ENCODE measurements around the gene CHCHD6. TPM values are rescaled to one million over a fixed set of nuclear protein-coding genes. Genes with fewer than 3 reads are reported as not detected.

CHCHD6 gene
- total RNA-seq, 1 donor from 2014 or later = 30.2 TPM

GRCh38 chr3:126972866-126973265 lies 268.8 kb downstream of the CHCHD6 start:
- Mint-ChIP-seq H3K9me3 (ENCODE audit: low read depth) (peaks cover 15% of the 10 kb centered on the region), H3K27ac (no peak overlapping the region), H3K4me3 (ENCODE audit: low read depth) (no peak overlapping the region), H3K4me1 (ENCODE audit: low read depth) (peaks cover 6% of the 10 kb centered on the region), H3K27me3 (no peaks in the 10 kb centered on the region), H3K36me3 (ENCODE audit: insufficient read depth) (peaks cover 5% of the 10 kb centered on the region)
- DNase-seq (ENCODE audit: low spot score, unreplicated experiment) = no peak
- no peak for TF ChIP-seq CTCF (IDR thresholded peaks at IDR 0.05; ENCODE audit: unreplicated experiment)

GRCh38 chr3:126973814-126974213 lies 269.8 kb downstream of the CHCHD6 start:
- Mint-ChIP-seq H3K27me3 (peaks cover 4% of the 10 kb centered on the region), H3K9me3 (ENCODE audit: low read depth) (peaks cover 15% of the 10 kb centered on the region), H3K36me3 (ENCODE audit: insufficient read depth) (peaks cover 5% of the 10 kb centered on the region), H3K4me3 (ENCODE audit: low read depth) (no peak overlapping the region), H3K27ac (peak overlapping the region; percentile 37), H3K4me1 (ENCODE audit: low read depth) (peaks cover 5% of the 10 kb centered on the region)
- no peak for TF ChIP-seq CTCF (IDR thresholded peaks at IDR 0.05; ENCODE audit: unreplicated experiment)
- no peak for DNase-seq (ENCODE audit: low spot score, unreplicated experiment)

DNA sequence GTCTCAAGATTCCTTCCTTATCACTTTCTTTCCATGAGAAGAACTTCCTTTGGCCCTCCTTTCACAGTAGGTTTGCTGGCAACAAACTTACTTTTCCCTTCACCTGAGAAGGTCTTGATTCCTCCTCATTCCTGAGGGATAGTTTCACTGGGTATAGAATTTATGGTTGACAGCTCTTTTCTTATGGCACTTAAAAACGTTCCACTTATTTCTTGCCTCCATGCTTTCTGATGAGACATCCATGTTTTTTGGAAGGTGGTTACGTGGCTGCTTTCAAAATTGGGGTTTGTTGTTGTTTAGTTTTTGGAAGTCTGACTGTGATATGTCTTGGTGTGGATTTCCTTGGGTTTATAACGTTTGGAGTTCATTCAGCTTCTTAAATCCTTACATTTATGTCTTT lies 270.7 kb downstream of the CHCHD6 start:
- TF ChIP-seq CTCF (IDR thresholded peaks at IDR 0.05; ENCODE audit: unreplicated experiment) = no peak
- peaks cover 15% of the 10 kb centered on the region for H3K9me3 Mint-ChIP-seq (ENCODE audit: low read depth)
- H3K4me3 Mint-ChIP-seq (ENCODE audit: low read depth) = no peak overlapping the region
- peaks cover 9% of the 10 kb centered on the region for H3K27me3 Mint-ChIP-seq
- DNase-seq (ENCODE audit: low spot score, unreplicated experiment) = no peak
- peaks cover 2% of the 10 kb centered on the region for H3K4me1 Mint-ChIP-seq (ENCODE audit: low read depth)
- H3K36me3 Mint-ChIP-seq (ENCODE audit: insufficient read depth) = peaks cover 5% of the 10 kb centered on the region
- no peak overlapping the region for H3K27ac Mint-ChIP-seq

- no peak for TF ChIP-seq CTCF (IDR thresholded peaks at IDR 0.05; ENCODE audit: unreplicated experiment)
- Mint-ChIP-seq H3K27ac (no peak overlapping the region), H3K27me3 (peaks cover 20% of the 10 kb centered on the region), H3K36me3 (ENCODE audit: insufficient read depth) (peaks cover 5% of the 10 kb centered on the region), H3K9me3 (ENCODE audit: low read depth) (peaks cover 15% of the 10 kb centered on the region), H3K4me1 (ENCODE audit: low read depth) (no peaks in the 10 kb centered on the region), H3K4me3 (ENCODE audit: low read depth) (no peak overlapping the region)
- no peak for DNase-seq (ENCODE audit: low spot score, unreplicated experiment)
These were observed 272.9 kb downstream of the CHCHD6 start for GRCh38 chr3:126976906-126977305.

GRCh38 chr3:126977821-126978220 lies 273.8 kb downstream of the CHCHD6 start:
- H3K4me1 Mint-ChIP-seq (ENCODE audit: low read depth) = no peaks in the 10 kb centered on the region
- no peak for TF ChIP-seq CTCF (IDR thresholded peaks at IDR 0.05; ENCODE audit: unreplicated experiment)
- no peak overlapping the region for H3K27ac Mint-ChIP-seq
- H3K27me3 Mint-ChIP-seq = peaks cover 23% of the 10 kb centered on the region
- no peak for DNase-seq (ENCODE audit: low spot score, unreplicated experiment)
- no peak overlapping the region for H3K4me3 Mint-ChIP-seq (ENCODE audit: low read depth)
- H3K36me3 Mint-ChIP-seq (ENCODE audit: insufficient read depth) = peaks cover 5% of the 10 kb centered on the region
- H3K9me3 Mint-ChIP-seq (ENCODE audit: low read depth) = peaks cover 15% of the 10 kb centered on the region
